ENCODE results near the gene TASP1.

- TF ChIP-seq, protein P1, sequence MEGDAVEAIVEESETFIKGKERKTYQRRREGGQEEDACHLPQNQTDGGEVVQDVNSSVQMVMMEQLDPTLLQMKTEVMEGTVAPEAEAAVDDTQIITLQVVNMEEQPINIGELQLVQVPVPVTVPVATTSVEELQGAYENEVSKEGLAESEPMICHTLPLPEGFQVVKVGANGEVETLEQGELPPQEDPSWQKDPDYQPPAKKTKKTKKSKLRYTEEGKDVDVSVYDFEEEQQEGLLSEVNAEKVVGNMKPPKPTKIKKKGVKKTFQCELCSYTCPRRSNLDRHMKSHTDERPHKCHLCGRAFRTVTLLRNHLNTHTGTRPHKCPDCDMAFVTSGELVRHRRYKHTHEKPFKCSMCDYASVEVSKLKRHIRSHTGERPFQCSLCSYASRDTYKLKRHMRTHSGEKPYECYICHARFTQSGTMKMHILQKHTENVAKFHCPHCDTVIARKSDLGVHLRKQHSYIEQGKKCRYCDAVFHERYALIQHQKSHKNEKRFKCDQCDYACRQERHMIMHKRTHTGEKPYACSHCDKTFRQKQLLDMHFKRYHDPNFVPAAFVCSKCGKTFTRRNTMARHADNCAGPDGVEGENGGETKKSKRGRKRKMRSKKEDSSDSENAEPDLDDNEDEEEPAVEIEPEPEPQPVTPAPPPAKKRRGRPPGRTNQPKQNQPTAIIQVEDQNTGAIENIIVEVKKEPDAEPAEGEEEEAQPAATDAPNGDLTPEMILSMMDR (IDR thresholded peaks at IDR 0.05), result no peak
- no peak for TF ChIP-seq POLR2A (IDR thresholded peaks at IDR 0.05)
These were observed 57.3 kb downstream of the TASP1 start for GRCh38 chr20:13581451-13581850.
